Panc1 (cell line): ENCODE measurements around the gene SEPHS2. TPM values are rescaled to one million over a fixed set of nuclear protein-coding genes. Genes with fewer than 3 reads are reported as not detected.

Experiments
- ATAC-seq: fragments of 200-7000 bp; cut with Tn5 transposase; 2 replicates; pipeline ENCODE4 v1.9.1; 2020; ENCODE audit warnings: mild to moderate bottlenecking, moderate library complexity
- Bru-seq: library from RNA; stranded (reverse); fragments of 400-500 nt; gene quantifications from one replicate; lab custom pipeline; 2021; lab: Mats Ljungman, UMichigan
- BruChase-seq, 2 experiments: library from RNA; stranded (reverse); fragments of 400-500 nt; gene quantifications; one replicate each; lab custom pipeline; 2021; lab: Mats Ljungman, UMichigan
- BruUV-seq: library from RNA; stranded (reverse); fragments of 400-500 nt; replicated peaks from 2 replicates; lab custom pipeline; 2021; lab: Mats Ljungman, UMichigan
- CTCF ChIA-PET: fragments of 300-600 bp; sonication (Branson Sonifier 250); formaldehyde crosslinking; loops from one replicate; lab custom pipeline; 2022; ENCODE audit warnings: antibody characterized with exemption; lab: Charles Lee
- POLR2A ChIA-PET: fragments of 300-600 bp; sonication (Branson Sonifier 250); formaldehyde crosslinking; loops from one replicate; lab custom pipeline; 2022; ENCODE audit warnings: antibody characterized with exemption; lab: Charles Lee
- DNase-seq: peaks from one replicate; pipeline ENCODE4 v3.0.0-alpha.2; 2010; ENCODE audit warnings: low read depth, low spot score
- H3K27ac ChIP-seq: 2 replicates; pipeline ENCODE4 v1.5.1; 2011; ENCODE audit warnings: mild to moderate bottlenecking, low read length, inconsistent platforms
- H3K27me3 ChIP-seq: fragments of 200-500 bp; sonication (Bioruptor generic); 2 replicates; pipeline ENCODE4 v1.6.0; 2014; ENCODE audit warnings: low read length, inconsistent platforms; ENCODE audit not compliant: control insufficient read depth, insufficient read depth
- H3K36me3 ChIP-seq: fragments of 200-500 bp; sonication (Bioruptor generic); 2 replicates; pipeline ENCODE4 v1.5.1; 2014; ENCODE audit warnings: inconsistent platforms, mild to moderate bottlenecking, low read length, moderate library complexity; ENCODE audit not compliant: control insufficient read depth, insufficient read depth
- H3K4me1 ChIP-seq: 2 replicates; pipeline ENCODE4 v1.5.1; 2011; ENCODE audit warnings: inconsistent platforms, mild to moderate bottlenecking, low read length, moderate library complexity; ENCODE audit not compliant: control insufficient read depth, insufficient read depth
- H3K4me3 ChIP-seq, 2 experiments: 2 replicates each; pipeline ENCODE4 v1.5.1; 2011 to 2012; ENCODE audit warnings: low read depth in 2 of 2, low read length in 2 of 2, mild to moderate bottlenecking in 2 of 2, inconsistent platforms in 1 of 2, moderate library complexity in 1 of 2
- H3K9me3 ChIP-seq: fragments of 200-500 bp; sonication (Bioruptor generic); 2 replicates; pipeline ENCODE4 v1.5.1; 2014; ENCODE audit warnings: low read depth, mild to moderate bottlenecking, inconsistent platforms, low read length, moderate library complexity; ENCODE audit not compliant: control insufficient read depth, insufficient read depth
- POLR2AphosphoS5 ChIP-seq: IDR thresholded peaks from 2 replicates; pipeline ENCODE4 v1.6.1; 2012; ENCODE audit warnings: mild to moderate bottlenecking, low read depth, low read length, moderate library complexity
- SIN3A ChIP-seq: IDR thresholded peaks from 2 replicates; pipeline ENCODE4 v1.6.1; 2012; ENCODE audit warnings: low read depth, mild to moderate bottlenecking, low read length, moderate library complexity, borderline replicate concordance; ENCODE audit not compliant: insufficient read depth
- TCF7L2 ChIP-seq: IDR thresholded peaks from 2 replicates; pipeline ENCODE4 v1.6.1; 2011; ENCODE audit warnings: mild to moderate bottlenecking, low read depth, low read length, inconsistent platforms
- in situ Hi-C: cut with HindIII; loops from 2 replicates; pipeline ENCODE4 v1.10.0; 2016; ENCODE audit warnings: low sequenced_read_pairs, low pct_unique_long_range_greater_than_20kb
- intact Hi-C: fragments of 100-400 bp; cut with micrococcal nuclease; formaldehyde crosslinking; loops from one replicate; pipeline ENCODE4 v1.10.0; 2022; ENCODE audit not compliant: unreplicated experiment
- long read RNA-seq: library from polyadenylated mRNA; unstranded; transcript quantifications from one replicate; pipeline ENCODE4 v2.0.0, GENCODE V29; 2021; ENCODE audit not compliant: unreplicated experiment
- polyA plus RNA-seq: library from polyadenylated mRNA; unstranded; fragments of >200 nt; gene quantifications from one replicate; pipeline ENCODE4 v1.2.1, GENCODE V29; 2012; ENCODE audit warnings: missing spikeins; ENCODE audit not compliant: insufficient read length
- total RNA-seq: library from RNA; stranded (reverse); gene quantifications from one replicate; pipeline ENCODE4 v1.2.1, GENCODE V29; 2021; ENCODE audit not compliant: unreplicated experiment
- TF ChIP-seq, protein P1 (sequence below): fragments of 450-650 bp; IDR thresholded peaks from 2 replicates; pipeline ENCODE4 v1.5.1; 2017; ENCODE audit warnings: mild to moderate bottlenecking
- TF ChIP-seq, protein P2 (sequence below), 2 experiments: IDR thresholded peaks; 2 replicates each; pipeline ENCODE4 v1.6.1; 2011 to 2012; ENCODE audit warnings: low read depth in 2 of 2, control low read depth in 1 of 2, low read length in 1 of 2, mild to moderate bottlenecking in 1 of 2, moderate library complexity in 1 of 2; ENCODE audit not compliant: insufficient read depth in 1 of 2

Gene SEPHS2, protein sequence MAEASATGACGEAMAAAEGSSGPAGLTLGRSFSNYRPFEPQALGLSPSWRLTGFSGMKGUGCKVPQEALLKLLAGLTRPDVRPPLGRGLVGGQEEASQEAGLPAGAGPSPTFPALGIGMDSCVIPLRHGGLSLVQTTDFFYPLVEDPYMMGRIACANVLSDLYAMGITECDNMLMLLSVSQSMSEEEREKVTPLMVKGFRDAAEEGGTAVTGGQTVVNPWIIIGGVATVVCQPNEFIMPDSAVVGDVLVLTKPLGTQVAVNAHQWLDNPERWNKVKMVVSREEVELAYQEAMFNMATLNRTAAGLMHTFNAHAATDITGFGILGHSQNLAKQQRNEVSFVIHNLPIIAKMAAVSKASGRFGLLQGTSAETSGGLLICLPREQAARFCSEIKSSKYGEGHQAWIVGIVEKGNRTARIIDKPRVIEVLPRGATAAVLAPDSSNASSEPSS
- total RNA-seq = 68.5 TPM
- 57.5 TPM for polyA plus RNA-seq
- Bru-seq, nascent RNA = percentile 91 among the genes with signal in this experiment
- percentile 99 among the genes with signal in this experiment for BruChase-seq, experiment 1, labeled RNA remaining after a 2-hour chase
- BruChase-seq, experiment 2, labeled RNA remaining after a 6-hour chase = percentile 98 among the genes with signal in this experiment
- long read RNA-seq, transcript SEPHS2-201 (1 exons, 2,551 nt) = major isoform, 299 of 299 reads
- long read RNA-seq, partial matches to known transcripts = 0 of 299 reads
- long read RNA-seq, other reads (novel, unspliced or antisense) = 0 of 299 reads

DNA sequence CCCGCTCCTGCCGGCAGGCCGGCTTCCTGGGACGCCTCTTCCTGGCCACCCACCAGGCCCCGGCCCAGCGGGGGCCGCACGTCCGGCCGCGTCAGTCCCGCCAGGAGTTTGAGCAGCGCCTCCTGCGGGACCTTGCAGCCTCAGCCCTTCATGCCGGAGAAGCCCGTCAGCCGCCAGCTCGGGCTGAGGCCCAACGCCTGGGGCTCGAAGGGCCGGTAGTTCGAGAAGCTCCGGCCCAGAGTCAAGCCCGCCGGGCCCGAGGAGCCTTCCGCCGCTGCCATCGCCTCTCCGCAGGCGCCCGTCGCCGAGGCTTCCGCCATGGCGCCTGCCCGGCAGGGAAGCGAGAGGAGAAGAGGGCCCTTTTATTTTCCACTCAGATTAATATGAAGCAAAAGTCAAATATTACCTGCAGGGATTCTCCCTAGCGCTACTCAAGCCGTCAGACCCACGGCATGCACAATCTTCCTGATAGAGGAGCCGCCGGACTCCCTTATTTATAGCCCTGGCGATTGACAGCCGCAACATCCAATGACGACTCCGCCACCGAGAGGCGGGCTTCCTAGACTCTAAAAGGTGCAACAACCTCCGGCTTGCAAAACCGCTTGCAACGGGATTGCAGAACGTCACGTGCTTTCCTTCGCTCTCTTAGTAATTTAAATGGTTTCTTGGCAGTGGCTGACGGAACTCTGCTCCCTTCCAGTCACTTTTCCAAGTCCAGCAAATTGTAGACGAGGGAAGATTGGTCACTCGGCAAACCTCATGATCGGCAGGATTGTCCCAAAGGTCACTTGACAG, at the start of gene SEPHS2:
TSS of gene SEPHS2 (minus strand) at position 467 of the 795 bp plus-strand sequence. CDS start at position 320, 147 bp downstream.
- ChIA-PET CTCF (interaction anchor here (0.6 kb wide), 1 partner anchor 355 kb away, joined by 7 read pairs; no protein-coding TSS in a partner anchor), POLR2A (no interaction called here)
- intact Hi-C loops = loop anchor here (10.0 kb wide), 1 partner anchor 79 kb away; the partner anchor contains the start of gene ZNF768
- Histone ChIP-seq H3K36me3 (0 out of 2 replicates have a peak, but pooled peaks cover 5% of the 10 kb centered on the region), H3K4me3 (peak within 1 kb of the TSS; percentile 74 to 82), H3K4me1 (peaks cover 14% of the 10 kb centered on the region), H3K9me3 (no peaks in the 10 kb centered on the region), H3K27ac (peak within 1 kb of the TSS; percentile 86), H3K27me3 (no peaks in the 10 kb centered on the region)
- DNase-seq = peak; percentile 95
- TF ChIP-seq, protein P1, sequence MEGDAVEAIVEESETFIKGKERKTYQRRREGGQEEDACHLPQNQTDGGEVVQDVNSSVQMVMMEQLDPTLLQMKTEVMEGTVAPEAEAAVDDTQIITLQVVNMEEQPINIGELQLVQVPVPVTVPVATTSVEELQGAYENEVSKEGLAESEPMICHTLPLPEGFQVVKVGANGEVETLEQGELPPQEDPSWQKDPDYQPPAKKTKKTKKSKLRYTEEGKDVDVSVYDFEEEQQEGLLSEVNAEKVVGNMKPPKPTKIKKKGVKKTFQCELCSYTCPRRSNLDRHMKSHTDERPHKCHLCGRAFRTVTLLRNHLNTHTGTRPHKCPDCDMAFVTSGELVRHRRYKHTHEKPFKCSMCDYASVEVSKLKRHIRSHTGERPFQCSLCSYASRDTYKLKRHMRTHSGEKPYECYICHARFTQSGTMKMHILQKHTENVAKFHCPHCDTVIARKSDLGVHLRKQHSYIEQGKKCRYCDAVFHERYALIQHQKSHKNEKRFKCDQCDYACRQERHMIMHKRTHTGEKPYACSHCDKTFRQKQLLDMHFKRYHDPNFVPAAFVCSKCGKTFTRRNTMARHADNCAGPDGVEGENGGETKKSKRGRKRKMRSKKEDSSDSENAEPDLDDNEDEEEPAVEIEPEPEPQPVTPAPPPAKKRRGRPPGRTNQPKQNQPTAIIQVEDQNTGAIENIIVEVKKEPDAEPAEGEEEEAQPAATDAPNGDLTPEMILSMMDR = peak; percentile 29; the same call in 1 of the 2 replicates
- TF ChIP-seq, protein P2, sequence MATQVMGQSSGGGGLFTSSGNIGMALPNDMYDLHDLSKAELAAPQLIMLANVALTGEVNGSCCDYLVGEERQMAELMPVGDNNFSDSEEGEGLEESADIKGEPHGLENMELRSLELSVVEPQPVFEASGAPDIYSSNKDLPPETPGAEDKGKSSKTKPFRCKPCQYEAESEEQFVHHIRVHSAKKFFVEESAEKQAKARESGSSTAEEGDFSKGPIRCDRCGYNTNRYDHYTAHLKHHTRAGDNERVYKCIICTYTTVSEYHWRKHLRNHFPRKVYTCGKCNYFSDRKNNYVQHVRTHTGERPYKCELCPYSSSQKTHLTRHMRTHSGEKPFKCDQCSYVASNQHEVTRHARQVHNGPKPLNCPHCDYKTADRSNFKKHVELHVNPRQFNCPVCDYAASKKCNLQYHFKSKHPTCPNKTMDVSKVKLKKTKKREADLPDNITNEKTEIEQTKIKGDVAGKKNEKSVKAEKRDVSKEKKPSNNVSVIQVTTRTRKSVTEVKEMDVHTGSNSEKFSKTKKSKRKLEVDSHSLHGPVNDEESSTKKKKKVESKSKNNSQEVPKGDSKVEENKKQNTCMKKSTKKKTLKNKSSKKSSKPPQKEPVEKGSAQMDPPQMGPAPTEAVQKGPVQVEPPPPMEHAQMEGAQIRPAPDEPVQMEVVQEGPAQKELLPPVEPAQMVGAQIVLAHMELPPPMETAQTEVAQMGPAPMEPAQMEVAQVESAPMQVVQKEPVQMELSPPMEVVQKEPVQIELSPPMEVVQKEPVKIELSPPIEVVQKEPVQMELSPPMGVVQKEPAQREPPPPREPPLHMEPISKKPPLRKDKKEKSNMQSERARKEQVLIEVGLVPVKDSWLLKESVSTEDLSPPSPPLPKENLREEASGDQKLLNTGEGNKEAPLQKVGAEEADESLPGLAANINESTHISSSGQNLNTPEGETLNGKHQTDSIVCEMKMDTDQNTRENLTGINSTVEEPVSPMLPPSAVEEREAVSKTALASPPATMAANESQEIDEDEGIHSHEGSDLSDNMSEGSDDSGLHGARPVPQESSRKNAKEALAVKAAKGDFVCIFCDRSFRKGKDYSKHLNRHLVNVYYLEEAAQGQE (IDR thresholded peaks at IDR 0.05; ENCODE audit: insufficient read depth in 1 of 2, low read depth in 2 of 2, low read length in 1 of 2) = no peak
- TF ChIP-seq TCF7L2 = no peak
- peak; percentile 83 for TF ChIP-seq SIN3A
- peak; percentile 98 for TF ChIP-seq POLR2AphosphoS5
- BruUV-seq = TSS peak; percentile 95
- in situ Hi-C loops = no loop called here
- ATAC-seq = peak; percentile 96

DNA sequence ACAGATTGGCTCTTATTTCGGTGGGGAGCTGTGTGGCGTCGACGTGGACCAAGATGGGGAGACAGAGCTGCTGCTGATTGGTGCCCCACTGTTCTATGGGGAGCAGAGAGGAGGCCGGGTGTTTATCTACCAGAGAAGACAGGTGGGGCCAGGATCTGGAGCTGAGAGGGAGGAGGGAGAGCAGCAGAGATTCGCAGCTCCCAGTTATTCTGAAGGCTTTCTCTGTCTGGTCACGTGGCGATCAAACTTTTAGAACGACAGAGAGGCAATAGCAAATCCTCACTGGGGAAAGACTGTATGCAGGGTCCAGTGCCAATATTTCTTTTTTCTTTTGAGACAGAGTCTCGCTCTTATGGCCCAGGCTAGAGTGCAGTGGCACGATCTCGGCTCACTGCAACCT, 49.0 kb upstream of the SEPHS2 start:
- 0 out of 2 replicates have a peak, but pooled peaks cover 3% of the 10 kb centered on the region for H3K4me1 ChIP-seq
- H3K36me3 ChIP-seq = no peaks in the 10 kb centered on the region
- TF ChIP-seq TCF7L2 (no peak), POLR2AphosphoS5 (no peak), SIN3A (no peak)
- TF ChIP-seq, protein P1 = no peak
- TF ChIP-seq, protein P2 (IDR thresholded peaks at IDR 0.05; ENCODE audit: insufficient read depth in 1 of 2, low read depth in 2 of 2, low read length in 1 of 2) = no peak
- no peak overlapping the region for H3K4me3 ChIP-seq
- no peak for DNase-seq
- peak; percentile 20; the same call in 1 of the 2 replicates for ATAC-seq
- intact Hi-C loops (no loop called here), in situ Hi-C loops (no loop called here)
- no peaks in the 10 kb centered on the region for H3K27me3 ChIP-seq
- H3K27ac ChIP-seq = no peak overlapping the region
- POLR2A ChIA-PET = interaction anchor here (0.6 kb wide), 1 partner anchor 63 kb away, joined by 6 read pairs; no protein-coding TSS in a partner anchor
- no peaks in the 10 kb centered on the region for H3K9me3 ChIP-seq
- BruUV-seq = no TSS peak
- CTCF ChIA-PET = no interaction called here
